HG02798 (cell line): ENCODE measurements around the gene TINAG.
A peak's percentile ranks its signal among the peaks of the same experiment; 100 is the strongest.

Source experiments
- ATAC-seq: cut with Tn5 transposase; IDR thresholded peaks from one replicate; pipeline ENCODE4 v1.9.1; 2021; ENCODE audit warnings: mild to moderate bottlenecking; ENCODE audit not compliant: unreplicated experiment, poor library complexity

Gene TINAG

GRCh38 chr6:54415517-54415916 lies 107.3 kb downstream of the TINAG start:
- ATAC-seq, result no peak

- no peak for ATAC-seq
Observed at GRCh38 chr6:54419885-54420284, 111.6 kb downstream of the TINAG start.

GRCh38 chr6:54426995-54427394 lies 118.8 kb downstream of the TINAG start:
- ATAC-seq, result no peak

GRCh38 chr6:54427396-54427937 lies 119.2 kb downstream of the TINAG start:
- no peak for ATAC-seq

GRCh38 chr6:54428431-54428830 lies 120.2 kb downstream of the TINAG start:
- peak; percentile 89 for ATAC-seq

- ATAC-seq, result no peak
Observed at GRCh38 chr6:54431466-54431865, 123.2 kb downstream of the TINAG start.
